Measurements from ENCODE around the gene WDFY2.
"Not testable (repeated sequence)": the region's sequence is repeated elsewhere in the genome, so short reads cannot be mapped to it uniquely, and the experiment has no call there.

Gene WDFY2

DNA sequence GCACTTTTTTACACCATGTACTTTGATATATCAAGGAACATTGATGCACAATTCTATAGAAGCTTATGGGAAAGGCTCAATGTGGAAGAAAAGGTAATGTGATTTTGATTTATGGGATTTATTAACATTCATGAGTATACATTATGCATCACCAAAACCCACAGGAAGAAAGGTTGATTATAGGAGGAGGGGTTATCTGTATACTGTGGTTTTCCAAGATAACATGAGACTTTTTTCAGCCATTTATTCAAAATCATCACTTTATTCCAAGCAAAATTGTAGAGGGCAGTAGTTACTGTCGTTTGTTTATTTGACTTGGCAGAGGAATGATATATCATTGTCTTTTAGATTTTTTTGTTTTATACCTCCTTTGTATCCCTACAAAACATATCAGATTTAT lies 54.9 kb downstream of the WDFY2 start:
- H3K4me1 ChIP-seq (ENCODE audit: control insufficient read depth in 5 of 5, insufficient read depth in 5 of 5, low read length in 5 of 5), result peaks cover 0 to 34% (median 28%) of the 10 kb centered on the region in 5 donors
- no peak overlapping the region for H3K4me3 ChIP-seq (ENCODE audit: low read depth in 1 of 5, low read length in 5 of 5)
- H3K9ac ChIP-seq (ENCODE audit: low read length in 5 of 5), result no peak overlapping the region
- no peaks in the 10 kb centered on the region for H3K36me3 ChIP-seq (ENCODE audit: control insufficient read depth in 5 of 5, insufficient read depth in 5 of 5, low read length in 5 of 5)
- H3K9me3 ChIP-seq (ENCODE audit: control insufficient read depth in 5 of 5, low read length in 5 of 5), result no peaks in the 10 kb centered on the region
- H3K27me3 ChIP-seq (ENCODE audit: control insufficient read depth in 5 of 5, insufficient read depth in 4 of 5, low read length in 5 of 5), result no peaks in the 10 kb centered on the region
- no peak overlapping the region for H3K27ac ChIP-seq (ENCODE audit: low read depth, low read length)

GRCh38 chr13:51640696-51641095 lies 56.4 kb downstream of the WDFY2 start:
- H3K4me1 ChIP-seq (ENCODE audit: control insufficient read depth in 5 of 5, insufficient read depth in 5 of 5, low read length in 5 of 5), result peaks cover 8 to 45% (median 39%) of the 10 kb centered on the region in 5 donors
- not testable (repeated sequence) for H3K9me3 ChIP-seq (ENCODE audit: control insufficient read depth in 5 of 5, low read length in 5 of 5); H3K36me3 ChIP-seq (ENCODE audit: control insufficient read depth in 5 of 5, insufficient read depth in 5 of 5, low read length in 5 of 5); H3K9ac ChIP-seq (ENCODE audit: low read length in 5 of 5); H3K4me3 ChIP-seq (ENCODE audit: low read depth in 1 of 5, low read length in 5 of 5); H3K27ac ChIP-seq (ENCODE audit: low read depth, low read length); H3K27me3 ChIP-seq (ENCODE audit: control insufficient read depth in 5 of 5, insufficient read depth in 4 of 5, low read length in 5 of 5)

GRCh38 chr13:51643105-51643881 lies 59.0 kb downstream of the WDFY2 start:
- Histone ChIP-seq H3K4me3 (ENCODE audit: low read depth in 1 of 5, low read length in 5 of 5) (no peak overlapping the region), H3K27ac (ENCODE audit: low read depth, low read length) (peak overlapping the region; percentile 31), H3K9ac (ENCODE audit: low read length in 5 of 5) (no peak overlapping the region), H3K27me3 (ENCODE audit: control insufficient read depth in 5 of 5, insufficient read depth in 4 of 5, low read length in 5 of 5) (no peaks in the 10 kb centered on the region), H3K9me3 (ENCODE audit: control insufficient read depth in 5 of 5, low read length in 5 of 5) (no peaks in the 10 kb centered on the region), H3K36me3 (ENCODE audit: control insufficient read depth in 5 of 5, insufficient read depth in 5 of 5, low read length in 5 of 5) (no peaks in the 10 kb centered on the region), H3K4me1 (ENCODE audit: control insufficient read depth in 5 of 5, insufficient read depth in 5 of 5, low read length in 5 of 5) (peaks cover 10 to 43% (median 38%) of the 10 kb centered on the region in 5 donors)

DNA sequence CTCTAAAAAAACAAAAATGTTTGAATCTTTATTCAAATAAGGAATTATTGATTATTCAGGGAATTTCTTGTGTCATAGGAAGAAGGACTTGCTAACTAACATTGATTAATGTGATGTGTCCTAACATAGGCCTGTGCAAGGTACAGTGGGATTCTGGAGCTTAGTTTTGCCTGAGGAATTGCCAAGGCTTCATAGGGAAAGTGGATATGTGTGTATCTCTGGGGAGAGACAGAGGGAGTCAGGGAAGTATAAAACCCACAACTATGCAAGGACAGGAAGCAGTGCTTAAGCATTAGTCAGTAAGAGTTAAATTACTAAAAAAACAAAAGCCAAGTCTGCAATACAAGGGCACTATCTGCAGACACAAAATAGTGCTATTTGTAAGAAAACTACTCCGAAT lies 59.6 kb downstream of the WDFY2 start:
- Histone ChIP-seq H3K27me3 (ENCODE audit: control insufficient read depth in 5 of 5, insufficient read depth in 4 of 5, low read length in 5 of 5) (no peaks in the 10 kb centered on the region), H3K27ac (ENCODE audit: low read depth, low read length) (peak overlapping the region; percentile 31), H3K36me3 (ENCODE audit: control insufficient read depth in 5 of 5, insufficient read depth in 5 of 5, low read length in 5 of 5) (no peaks in the 10 kb centered on the region), H3K9ac (ENCODE audit: low read length in 5 of 5) (peak overlapping the region in 1 of 5 donors; percentile 8), H3K4me1 (ENCODE audit: control insufficient read depth in 5 of 5, insufficient read depth in 5 of 5, low read length in 5 of 5) (peaks cover 10 to 40% (median 38%) of the 10 kb centered on the region in 5 donors), H3K4me3 (ENCODE audit: low read depth in 1 of 5, low read length in 5 of 5) (no peak overlapping the region), H3K9me3 (ENCODE audit: control insufficient read depth in 5 of 5, low read length in 5 of 5) (no peaks in the 10 kb centered on the region)

- no peaks in the 10 kb centered on the region for H3K9me3 ChIP-seq (ENCODE audit: control insufficient read depth in 5 of 5, low read length in 5 of 5)
- no peaks in the 10 kb centered on the region for H3K27me3 ChIP-seq (ENCODE audit: control insufficient read depth in 5 of 5, insufficient read depth in 4 of 5, low read length in 5 of 5)
- H3K36me3 ChIP-seq (ENCODE audit: control insufficient read depth in 5 of 5, insufficient read depth in 5 of 5, low read length in 5 of 5), result no peaks in the 10 kb centered on the region
- H3K27ac ChIP-seq (ENCODE audit: low read depth, low read length), result peak overlapping the region; percentile 27
- H3K9ac ChIP-seq (ENCODE audit: low read length in 5 of 5), result peak overlapping the region in 1 of 5 donors; percentile 14
- peaks cover 10 to 40% (median 38%) of the 10 kb centered on the region in 5 donors for H3K4me1 ChIP-seq (ENCODE audit: control insufficient read depth in 5 of 5, insufficient read depth in 5 of 5, low read length in 5 of 5)
- no peak overlapping the region for H3K4me3 ChIP-seq (ENCODE audit: low read depth in 1 of 5, low read length in 5 of 5)
Observed at GRCh38 chr13:51644654-51645053, 60.4 kb downstream of the WDFY2 start.

GRCh38 chr13:51645154-51645650 lies 60.9 kb downstream of the WDFY2 start:
- H3K27ac ChIP-seq (ENCODE audit: low read depth, low read length), result peak overlapping the region; percentile 27
- H3K4me3 ChIP-seq (ENCODE audit: low read depth in 1 of 5, low read length in 5 of 5), result peak overlapping the region in 1 of 5 donors; percentile 14
- H3K27me3 ChIP-seq (ENCODE audit: control insufficient read depth in 5 of 5, insufficient read depth in 4 of 5, low read length in 5 of 5), result no peaks in the 10 kb centered on the region
- peaks cover 10 to 40% (median 38%) of the 10 kb centered on the region in 5 donors for H3K4me1 ChIP-seq (ENCODE audit: control insufficient read depth in 5 of 5, insufficient read depth in 5 of 5, low read length in 5 of 5)
- H3K9ac ChIP-seq (ENCODE audit: low read length in 5 of 5), result no peak overlapping the region
- H3K9me3 ChIP-seq (ENCODE audit: control insufficient read depth in 5 of 5, low read length in 5 of 5), result no peaks in the 10 kb centered on the region
- H3K36me3 ChIP-seq (ENCODE audit: control insufficient read depth in 5 of 5, insufficient read depth in 5 of 5, low read length in 5 of 5), result no peaks in the 10 kb centered on the region

DNA sequence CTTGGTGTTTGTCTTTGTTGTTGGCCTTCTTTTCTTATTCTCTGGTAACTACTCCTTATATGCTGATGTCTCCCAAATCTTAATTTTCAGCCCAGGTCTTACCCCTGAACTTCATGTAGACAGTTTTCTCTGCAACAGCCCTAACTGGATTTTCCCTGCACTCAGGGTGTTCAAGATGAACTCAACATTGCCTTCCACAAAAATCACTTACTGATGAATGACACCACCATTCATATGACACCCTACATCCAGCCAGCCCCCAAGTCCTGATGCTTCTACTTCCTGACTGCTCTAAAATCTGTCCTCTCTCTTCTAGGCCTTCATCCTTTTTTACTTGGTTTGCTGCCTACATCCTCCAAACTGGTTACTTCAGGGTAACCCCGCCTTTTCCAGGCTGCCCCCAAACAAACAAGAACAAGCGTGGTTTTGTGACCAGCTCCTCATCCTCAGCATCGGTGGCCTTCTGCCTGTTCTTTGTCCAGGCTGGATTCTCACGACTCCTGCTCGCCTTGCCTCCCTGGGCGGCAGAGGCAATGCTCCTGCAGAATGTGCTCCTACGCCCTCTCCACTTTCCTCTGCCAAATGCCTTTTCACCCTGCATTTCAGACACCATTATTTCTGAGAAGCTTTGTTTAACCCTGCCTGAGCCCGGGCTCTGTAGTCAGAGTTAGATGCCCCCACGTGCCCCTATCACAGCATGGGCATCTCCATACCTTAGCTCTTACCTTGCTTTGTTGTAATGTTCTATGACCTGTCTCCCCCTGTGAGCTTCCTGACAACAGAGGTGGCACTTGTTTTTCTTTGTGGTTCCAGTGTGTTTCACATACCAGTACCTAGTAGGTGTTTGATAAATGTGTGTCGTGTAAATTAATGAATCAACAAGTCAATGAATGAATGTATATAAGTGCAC lies 61.8 kb downstream of the WDFY2 start:
- H3K9ac ChIP-seq (ENCODE audit: low read length in 5 of 5), result no peak overlapping the region
- H3K4me1 ChIP-seq (ENCODE audit: control insufficient read depth in 5 of 5, insufficient read depth in 5 of 5, low read length in 5 of 5), result peaks cover 10 to 40% (median 38%) of the 10 kb centered on the region in 5 donors
- H3K27me3 ChIP-seq (ENCODE audit: control insufficient read depth in 5 of 5, insufficient read depth in 4 of 5, low read length in 5 of 5), result no peaks in the 10 kb centered on the region
- peak overlapping the region; percentile 27 for H3K27ac ChIP-seq (ENCODE audit: low read depth, low read length)
- H3K36me3 ChIP-seq (ENCODE audit: control insufficient read depth in 5 of 5, insufficient read depth in 5 of 5, low read length in 5 of 5), result no peaks in the 10 kb centered on the region
- H3K9me3 ChIP-seq (ENCODE audit: control insufficient read depth in 5 of 5, low read length in 5 of 5), result no peaks in the 10 kb centered on the region
- H3K4me3 ChIP-seq (ENCODE audit: low read depth in 1 of 5, low read length in 5 of 5), result peak overlapping the region in 1 of 5 donors; percentile 14

- Histone ChIP-seq H3K27ac (ENCODE audit: low read depth, low read length) (no peak overlapping the region), H3K4me1 (ENCODE audit: control insufficient read depth in 5 of 5, insufficient read depth in 5 of 5, low read length in 5 of 5) (peaks cover 10 to 40% (median 38%) of the 10 kb centered on the region in 5 donors)
Observed at GRCh38 chr13:51647067-51647466, 62.8 kb downstream of the WDFY2 start.

GRCh38 chr13:51652193-51652592 lies 67.9 kb downstream of the WDFY2 start:
- H3K27ac ChIP-seq (ENCODE audit: low read depth, low read length); H3K27me3 ChIP-seq (ENCODE audit: control insufficient read depth in 5 of 5, insufficient read depth in 4 of 5, low read length in 5 of 5); H3K4me1 ChIP-seq (ENCODE audit: control insufficient read depth in 5 of 5, insufficient read depth in 5 of 5, low read length in 5 of 5); H3K9ac ChIP-seq (ENCODE audit: low read length in 5 of 5); H3K4me3 ChIP-seq (ENCODE audit: low read depth in 1 of 5, low read length in 5 of 5); H3K9me3 ChIP-seq (ENCODE audit: control insufficient read depth in 5 of 5, low read length in 5 of 5); H3K36me3 ChIP-seq (ENCODE audit: control insufficient read depth in 5 of 5, insufficient read depth in 5 of 5, low read length in 5 of 5): not testable (repeated sequence)

More at GRCh38 chr13:51647067-51647466, 62.8 kb downstream of the WDFY2 start:
- Histone ChIP-seq H3K36me3 (ENCODE audit: control insufficient read depth in 5 of 5, insufficient read depth in 5 of 5, low read length in 5 of 5) (no peaks in the 10 kb centered on the region), H3K9me3 (ENCODE audit: control insufficient read depth in 5 of 5, low read length in 5 of 5) (no peaks in the 10 kb centered on the region), H3K27me3 (ENCODE audit: control insufficient read depth in 5 of 5, insufficient read depth in 4 of 5, low read length in 5 of 5) (no peaks in the 10 kb centered on the region), H3K9ac (ENCODE audit: low read length in 5 of 5) (no peak overlapping the region), H3K4me3 (ENCODE audit: low read depth in 1 of 5, low read length in 5 of 5) (no peak overlapping the region)
